Testis (tissue), 2 donors: ENCODE data around the gene PSMD13.

Experiments
- POLR2A ChIP-seq: fragments of 450-650 bp; IDR thresholded peaks from one replicate; pipeline ENCODE4 v1.6.1; 2017; ENCODE audit warnings: antibody characterized with exemption, mild to moderate bottlenecking, moderate library complexity
- TF ChIP-seq, protein P1 (sequence below), 3 experiments: fragments of 450-650 bp in 2 of 3; fragments of 200-600 bp in 1 of 3; sonication (generic) in 1 of 3; IDR thresholded peaks; one replicate each; pipeline ENCODE4 v1.5.1; 2016 to 2019; ENCODE audit warnings: antibody characterized with exemption in 3 of 3, mild to moderate bottlenecking in 2 of 3, moderate library complexity in 1 of 3

DNA sequence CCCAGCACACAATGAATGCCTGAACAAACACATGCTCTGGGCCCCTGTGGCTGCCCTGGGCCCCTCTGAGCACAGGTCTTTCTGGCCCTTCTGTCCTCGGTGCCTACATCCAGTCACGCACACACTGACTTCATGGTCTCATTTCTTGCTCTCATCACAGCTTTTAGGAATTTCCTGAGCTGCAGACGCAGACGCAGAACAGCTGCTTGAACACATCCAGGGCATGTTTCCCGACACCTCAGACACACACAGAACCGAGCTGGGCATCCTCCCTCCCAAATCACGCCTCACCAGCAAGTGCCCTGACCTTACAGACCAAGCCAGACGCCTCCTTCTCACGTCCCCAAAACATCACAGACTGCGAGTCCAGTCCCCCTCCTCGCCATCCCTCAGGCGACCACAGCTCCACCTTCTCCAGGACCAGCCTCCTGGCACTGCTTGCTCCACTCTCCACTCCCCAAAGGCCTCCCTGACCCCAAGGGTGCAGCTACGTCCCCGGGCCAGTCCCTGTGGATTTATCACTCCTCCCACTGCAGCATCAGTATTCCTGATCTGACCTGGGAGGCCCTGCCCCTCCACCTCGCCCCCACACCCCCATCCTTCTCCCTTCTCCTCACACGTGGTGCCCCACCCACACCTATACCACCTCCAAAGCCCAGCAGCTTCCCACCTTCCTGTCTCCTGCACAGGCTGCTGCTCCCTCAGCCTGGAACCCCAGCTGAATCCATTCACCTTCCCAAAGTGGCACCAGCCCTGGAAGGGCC is 13.6 kb upstream of the PSMD13 start:
- TF ChIP-seq, protein P1, sequence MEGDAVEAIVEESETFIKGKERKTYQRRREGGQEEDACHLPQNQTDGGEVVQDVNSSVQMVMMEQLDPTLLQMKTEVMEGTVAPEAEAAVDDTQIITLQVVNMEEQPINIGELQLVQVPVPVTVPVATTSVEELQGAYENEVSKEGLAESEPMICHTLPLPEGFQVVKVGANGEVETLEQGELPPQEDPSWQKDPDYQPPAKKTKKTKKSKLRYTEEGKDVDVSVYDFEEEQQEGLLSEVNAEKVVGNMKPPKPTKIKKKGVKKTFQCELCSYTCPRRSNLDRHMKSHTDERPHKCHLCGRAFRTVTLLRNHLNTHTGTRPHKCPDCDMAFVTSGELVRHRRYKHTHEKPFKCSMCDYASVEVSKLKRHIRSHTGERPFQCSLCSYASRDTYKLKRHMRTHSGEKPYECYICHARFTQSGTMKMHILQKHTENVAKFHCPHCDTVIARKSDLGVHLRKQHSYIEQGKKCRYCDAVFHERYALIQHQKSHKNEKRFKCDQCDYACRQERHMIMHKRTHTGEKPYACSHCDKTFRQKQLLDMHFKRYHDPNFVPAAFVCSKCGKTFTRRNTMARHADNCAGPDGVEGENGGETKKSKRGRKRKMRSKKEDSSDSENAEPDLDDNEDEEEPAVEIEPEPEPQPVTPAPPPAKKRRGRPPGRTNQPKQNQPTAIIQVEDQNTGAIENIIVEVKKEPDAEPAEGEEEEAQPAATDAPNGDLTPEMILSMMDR (IDR thresholded peaks at IDR 0.05), result no peak
- no peak for TF ChIP-seq POLR2A
